H9 (cell line): ENCODE data around the gene IPO9. TPM values are rescaled to one million over a fixed set of nuclear protein-coding genes. Genes with fewer than 3 reads are reported as not detected.

ENCODE experiments used
- DNase-seq: peaks from one replicate; pipeline ENCODE4 v3.0.0-alpha.2; 2017
- H2AFZ ChIP-seq: one replicate; pipeline ENCODE4 v1.6.1; 2013; ENCODE audit warnings: mild to moderate bottlenecking, low read length, control low read depth, moderate library complexity
- H2AK5ac ChIP-seq: 2 replicates; pipeline ENCODE4 v1.6.1; 2013; ENCODE audit warnings: low read length, control low read depth, mixed read lengths; ENCODE audit not compliant: insufficient read length
- H2BK120ac ChIP-seq: one replicate; pipeline ENCODE4 v1.6.1; 2013; ENCODE audit warnings: low read depth, mild to moderate bottlenecking, low read length, control low read depth, inconsistent platforms; ENCODE audit not compliant: poor library complexity, severe bottlenecking
- H2BK12ac ChIP-seq: 2 replicates; pipeline ENCODE4 v1.6.1; 2013; ENCODE audit warnings: low read length, control low read depth, mixed read lengths, low read depth; ENCODE audit not compliant: insufficient read length
- H2BK15ac ChIP-seq: 2 replicates; pipeline ENCODE4 v1.6.1; 2013; ENCODE audit warnings: low read depth, low read length, control low read depth
- H2BK20ac ChIP-seq: one replicate; pipeline ENCODE4 v1.6.1; 2013; ENCODE audit warnings: low read depth, mild to moderate bottlenecking, low read length, control low read depth, inconsistent platforms; ENCODE audit not compliant: poor library complexity, severe bottlenecking
- H2BK5ac ChIP-seq: 2 replicates; pipeline ENCODE4 v1.6.1; 2013; ENCODE audit warnings: low read length, control low read depth, mixed read lengths; ENCODE audit not compliant: insufficient read length
- H3K14ac ChIP-seq: 2 replicates; pipeline ENCODE4 v1.6.1; 2013; ENCODE audit warnings: low read length, control low read depth; ENCODE audit not compliant: insufficient read depth
- H3K18ac ChIP-seq: 2 replicates; pipeline ENCODE4 v1.6.1; 2013; ENCODE audit warnings: low read depth, mild to moderate bottlenecking, mixed read lengths, low read length, control low read depth; ENCODE audit not compliant: insufficient read length
- H3K23ac ChIP-seq: 2 replicates; pipeline ENCODE4 v1.6.1; 2013; ENCODE audit warnings: low read length, control low read depth, mixed read lengths, low read depth; ENCODE audit not compliant: insufficient read length
- H3K23me2 ChIP-seq: 2 replicates; pipeline ENCODE4 v1.6.1; 2013; ENCODE audit warnings: low read depth, mild to moderate bottlenecking, mixed read lengths, low read length, control low read depth; ENCODE audit not compliant: insufficient read length, poor library complexity, severe bottlenecking
- H3K27ac ChIP-seq: 2 replicates; pipeline ENCODE4 v1.5.1; 2013; ENCODE audit warnings: low read length, control low read depth, mixed read lengths, low read depth; ENCODE audit not compliant: insufficient read length
- H3K27me3 ChIP-seq: 2 replicates; pipeline ENCODE4 v1.6.1; 2013; ENCODE audit warnings: low read length, control low read depth, inconsistent platforms; ENCODE audit not compliant: insufficient read depth
- H3K4ac ChIP-seq: 2 replicates; pipeline ENCODE4 v1.6.1; 2013; ENCODE audit warnings: low read depth, mild to moderate bottlenecking, control low read depth, inconsistent platforms, low read length, moderate library complexity
- H3K4me1 ChIP-seq: 2 replicates; pipeline ENCODE4 v1.6.1; 2013; ENCODE audit warnings: low read length, control low read depth, inconsistent platforms; ENCODE audit not compliant: insufficient read depth
- H3K4me2 ChIP-seq: 2 replicates; pipeline ENCODE4 v1.6.1; 2013; ENCODE audit warnings: low read length, control low read depth, mixed read lengths; ENCODE audit not compliant: insufficient read length, insufficient read depth
- H3K56ac ChIP-seq: 2 replicates; pipeline ENCODE4 v1.6.1; 2013; ENCODE audit warnings: low read depth, mild to moderate bottlenecking, mixed read lengths, low read length, control low read depth; ENCODE audit not compliant: insufficient read length
- H3K79me1 ChIP-seq: 2 replicates; pipeline ENCODE4 v1.6.1; 2013; ENCODE audit warnings: low read depth, mild to moderate bottlenecking, moderate library complexity, low read length, control low read depth, inconsistent platforms; ENCODE audit not compliant: insufficient read depth, poor library complexity, severe bottlenecking
- H3K79me2 ChIP-seq: 2 replicates; pipeline ENCODE4 v1.6.1; 2013; ENCODE audit warnings: low read length, control low read depth, inconsistent platforms; ENCODE audit not compliant: insufficient read depth
- H3K9ac ChIP-seq: 2 replicates; pipeline ENCODE4 v1.6.1; 2013; ENCODE audit warnings: low read length, control low read depth, mixed read lengths; ENCODE audit not compliant: insufficient read length; ENCODE audit errors: extremely low read depth
- H3K9me3 ChIP-seq: one replicate; pipeline ENCODE4 v1.6.1; 2013; ENCODE audit warnings: low read depth, low read length, inconsistent platforms; ENCODE audit not compliant: control insufficient read depth
- H3T11ph ChIP-seq: one replicate; pipeline ENCODE4 v1.6.1; 2013; ENCODE audit warnings: mild to moderate bottlenecking, low read length, control low read depth, inconsistent platforms
- H4K20me1 ChIP-seq: one replicate; pipeline ENCODE4 v1.6.1; 2013; ENCODE audit not compliant: control insufficient read depth, insufficient read length, insufficient read depth
- H4K5ac ChIP-seq: 2 replicates; pipeline ENCODE4 v1.6.1; 2013; ENCODE audit warnings: low read depth, mild to moderate bottlenecking, mixed read lengths, low read length, control low read depth; ENCODE audit not compliant: insufficient read length
- H4K8ac ChIP-seq: replicated peaks from 2 replicates; pipeline ENCODE4 v1.6.1; 2013; ENCODE audit warnings: low read length, control low read depth, mixed read lengths, low read depth; ENCODE audit not compliant: insufficient read length
- H4K91ac ChIP-seq: 2 replicates; pipeline ENCODE4 v1.6.1; 2013; ENCODE audit warnings: low read depth, mild to moderate bottlenecking, moderate library complexity, mixed read lengths, low read length, control low read depth; ENCODE audit not compliant: insufficient read length
- H3K27ac Mint-ChIP-seq, 3 experiments: 2 replicates in 2 of 3; 3 replicates in 1 of 3; pipeline ENCODE4 v1.8.0; 2020 to 2021; ENCODE audit warnings: mixed read lengths in 3 of 3, mild to moderate bottlenecking in 1 of 3, moderate library complexity in 1 of 3
- H3K27me3 Mint-ChIP-seq: 2 replicates; pipeline ENCODE4 v1.8.0; 2021; ENCODE audit warnings: low read depth, mild to moderate bottlenecking, moderate library complexity, mixed read lengths
- H3K36me3 Mint-ChIP-seq, 3 experiments: 2 replicates in 2 of 3; 3 replicates in 1 of 3; pipeline ENCODE4 v1.8.0; 2020 to 2021; ENCODE audit warnings: low read depth in 3 of 3, mixed read lengths in 3 of 3; ENCODE audit not compliant: insufficient read depth in 1 of 3
- H3K4me1 Mint-ChIP-seq, 2 experiments: 2 replicates each; pipeline ENCODE4 v1.8.0; 2020; ENCODE audit warnings: mixed read lengths in 2 of 2
- H3K4me3 Mint-ChIP-seq, 2 experiments: 2 replicates in 1 of 2; 3 replicates in 1 of 2; pipeline ENCODE4 v1.8.0; 2020 to 2021; ENCODE audit warnings: mild to moderate bottlenecking in 2 of 2, mixed read lengths in 2 of 2, moderate library complexity in 1 of 2
- H3K9me3 Mint-ChIP-seq, 2 experiments: 2 replicates in 1 of 2; 3 replicates in 1 of 2; pipeline ENCODE4 v1.8.0; 2020; ENCODE audit warnings: mild to moderate bottlenecking in 2 of 2, mixed read lengths in 2 of 2, moderate library complexity in 1 of 2
- WGBS: extraction: QIAGEN DNeasy Blood & Tissue Kit; methylation state at CpG from one replicate; pipeline ENCODE4 v1.1.7; 2013; ENCODE audit warnings: missing lambda C conversion rate, low lambda C conversion rate, mixed read lengths; ENCODE audit not compliant: insufficient read length; ENCODE audit errors: extremely low coverage; 5-methylcytosine and 5-hydroxymethylcytosine counted together
- total RNA-seq: library from RNA; stranded (reverse); gene quantifications from 2 replicates; pipeline ENCODE4 v1.2.1, GENCODE V29; 2021
- TF ChIP-seq, protein P1 (sequence below): fragments of 200-600 bp; sonication (generic); conservative IDR thresholded peaks from 3 replicates; pipeline ENCODE4 v1.8.0; 2021; ENCODE audit warnings: antibody characterized with exemption, mild to moderate bottlenecking

The IPO9 gene
- total RNA-seq, 1 experiment from 2014 or later = 104 TPM

DNA sequence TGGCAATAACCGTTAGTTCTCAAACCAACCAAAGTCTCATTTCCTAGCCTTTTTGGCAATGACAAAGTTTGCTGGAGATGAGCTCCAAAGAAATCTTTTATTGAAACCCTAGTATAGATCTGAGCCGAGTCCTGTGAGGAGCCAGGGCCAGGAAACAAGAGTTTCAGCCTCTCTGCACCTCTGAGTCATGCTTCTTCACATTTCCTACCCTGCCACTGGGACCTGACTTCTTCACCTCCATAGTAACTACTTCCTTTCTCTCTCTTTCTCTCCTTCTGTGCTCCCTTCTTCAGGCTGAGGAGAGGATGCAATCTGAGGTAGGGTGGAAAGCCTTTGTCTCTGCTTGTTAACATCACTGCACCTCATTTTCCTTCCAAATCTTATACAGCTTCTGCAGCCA, 38.7 kb upstream of the IPO9 start:
- Histone ChIP-seq H3K79me2 (no peaks in the 10 kb centered on the region; the same call in 1 of the 2 replicates), H2BK120ac (no peak overlapping the region), H2BK20ac (no peak overlapping the region), H3K27me3 (no peaks in the 10 kb centered on the region), H3K27ac (no peak overlapping the region), H3K9ac (no peak overlapping the region), H3K56ac (no peak overlapping the region), H3T11ph (no peak overlapping the region), H4K8ac (no peak overlapping the region), H2AK5ac (no peak overlapping the region), H2BK15ac (no peak overlapping the region), H3K23ac (no peak overlapping the region), H2AFZ (no peak overlapping the region), H3K4me1 (no peaks in the 10 kb centered on the region), H3K79me1 (no peaks in the 10 kb centered on the region), H4K5ac (no peak overlapping the region), H2BK5ac (no peak overlapping the region), H4K91ac (no peak overlapping the region), H2BK12ac (no peak overlapping the region), H3K23me2 (no peaks in the 10 kb centered on the region), H3K14ac (no peak overlapping the region), H3K4ac (no peak overlapping the region), H3K9me3 (no peaks in the 10 kb centered on the region), H3K18ac (no peak overlapping the region), H4K20me1 (no peaks in the 10 kb centered on the region), H3K4me2 (no peak overlapping the region)
- TF ChIP-seq, protein P1, sequence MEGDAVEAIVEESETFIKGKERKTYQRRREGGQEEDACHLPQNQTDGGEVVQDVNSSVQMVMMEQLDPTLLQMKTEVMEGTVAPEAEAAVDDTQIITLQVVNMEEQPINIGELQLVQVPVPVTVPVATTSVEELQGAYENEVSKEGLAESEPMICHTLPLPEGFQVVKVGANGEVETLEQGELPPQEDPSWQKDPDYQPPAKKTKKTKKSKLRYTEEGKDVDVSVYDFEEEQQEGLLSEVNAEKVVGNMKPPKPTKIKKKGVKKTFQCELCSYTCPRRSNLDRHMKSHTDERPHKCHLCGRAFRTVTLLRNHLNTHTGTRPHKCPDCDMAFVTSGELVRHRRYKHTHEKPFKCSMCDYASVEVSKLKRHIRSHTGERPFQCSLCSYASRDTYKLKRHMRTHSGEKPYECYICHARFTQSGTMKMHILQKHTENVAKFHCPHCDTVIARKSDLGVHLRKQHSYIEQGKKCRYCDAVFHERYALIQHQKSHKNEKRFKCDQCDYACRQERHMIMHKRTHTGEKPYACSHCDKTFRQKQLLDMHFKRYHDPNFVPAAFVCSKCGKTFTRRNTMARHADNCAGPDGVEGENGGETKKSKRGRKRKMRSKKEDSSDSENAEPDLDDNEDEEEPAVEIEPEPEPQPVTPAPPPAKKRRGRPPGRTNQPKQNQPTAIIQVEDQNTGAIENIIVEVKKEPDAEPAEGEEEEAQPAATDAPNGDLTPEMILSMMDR = no peak
- Mint-ChIP-seq H3K4me3 (no peak overlapping the region), H3K4me1 (no peaks in the 10 kb centered on the region; a peak in 1 of 4 replicates), H3K36me3 (peaks cover 39 to 70% (median 68%) of the 10 kb centered on the region in 3 experiments), H3K9me3 (no peaks in the 10 kb centered on the region), H3K27me3 (no peaks in the 10 kb centered on the region; the same call in 1 of the 2 replicates), H3K27ac (peak overlapping the region in 1 of 3 experiments; percentile 30; a peak in 1 of 7 replicates)
- WGBS = no CpG with 5 or more reads among the region's 2 CpGs
- DNase-seq = no peak
